Peyer's patch (tissue), 4 donors: Measurements from ENCODE around the gene RPS28.

Experiments
- POLR2A ChIP-seq, 2 donors: fragments of 450-650 bp; IDR thresholded peaks; one replicate each; pipeline ENCODE4 v1.5.1; 2017; ENCODE audit warnings: antibody characterized with exemption in 2 of 2, mild to moderate bottlenecking in 2 of 2, moderate library complexity in 2 of 2
- TF ChIP-seq, protein P1 (sequence below), 6 experiments: fragments of 450-650 bp in 4 of 6; fragments of 200-600 bp in 2 of 6; sonication (generic) in 1 of 6; IDR thresholded peaks; one replicate each; pipeline ENCODE4 v1.5.1; 2017 to 2019; ENCODE audit warnings: antibody characterized with exemption in 6 of 6, mild to moderate bottlenecking in 3 of 6, moderate library complexity in 1 of 6

DNA sequence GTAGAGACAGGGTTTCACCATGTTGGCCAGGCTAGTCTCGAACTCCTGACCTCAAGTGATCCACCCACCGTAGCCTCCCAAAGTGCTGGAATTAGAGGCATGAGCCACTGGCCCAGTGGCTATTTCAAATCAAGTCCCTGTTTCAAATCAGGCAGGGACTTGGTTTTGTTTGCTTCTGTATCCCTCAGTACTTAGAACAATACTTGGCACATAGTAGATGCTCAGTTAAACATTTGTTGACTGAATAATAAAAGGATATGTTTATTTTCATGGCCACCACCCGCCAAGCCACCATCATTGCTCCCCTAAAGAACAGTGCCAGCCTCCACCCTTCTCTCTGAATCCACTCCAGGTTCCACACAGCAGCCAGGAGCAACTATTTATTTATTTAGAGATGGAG lies 4.2 kb downstream of the RPS28 start:
- TF ChIP-seq POLR2A (IDR thresholded peaks at IDR 0.05) = no peak
- TF ChIP-seq, protein P1, sequence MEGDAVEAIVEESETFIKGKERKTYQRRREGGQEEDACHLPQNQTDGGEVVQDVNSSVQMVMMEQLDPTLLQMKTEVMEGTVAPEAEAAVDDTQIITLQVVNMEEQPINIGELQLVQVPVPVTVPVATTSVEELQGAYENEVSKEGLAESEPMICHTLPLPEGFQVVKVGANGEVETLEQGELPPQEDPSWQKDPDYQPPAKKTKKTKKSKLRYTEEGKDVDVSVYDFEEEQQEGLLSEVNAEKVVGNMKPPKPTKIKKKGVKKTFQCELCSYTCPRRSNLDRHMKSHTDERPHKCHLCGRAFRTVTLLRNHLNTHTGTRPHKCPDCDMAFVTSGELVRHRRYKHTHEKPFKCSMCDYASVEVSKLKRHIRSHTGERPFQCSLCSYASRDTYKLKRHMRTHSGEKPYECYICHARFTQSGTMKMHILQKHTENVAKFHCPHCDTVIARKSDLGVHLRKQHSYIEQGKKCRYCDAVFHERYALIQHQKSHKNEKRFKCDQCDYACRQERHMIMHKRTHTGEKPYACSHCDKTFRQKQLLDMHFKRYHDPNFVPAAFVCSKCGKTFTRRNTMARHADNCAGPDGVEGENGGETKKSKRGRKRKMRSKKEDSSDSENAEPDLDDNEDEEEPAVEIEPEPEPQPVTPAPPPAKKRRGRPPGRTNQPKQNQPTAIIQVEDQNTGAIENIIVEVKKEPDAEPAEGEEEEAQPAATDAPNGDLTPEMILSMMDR (IDR thresholded peaks at IDR 0.05) = no peak
